ENCODE data around the gene SLC22A23. TPM values are rescaled to one million over a fixed set of nuclear protein-coding genes. Genes with fewer than 3 reads are reported as not detected.

SLC22A23 gene
- total and polyA plus RNA-seq, 8 donors = 4.9 to 27.9 (median 14.2) TPM

DNA sequence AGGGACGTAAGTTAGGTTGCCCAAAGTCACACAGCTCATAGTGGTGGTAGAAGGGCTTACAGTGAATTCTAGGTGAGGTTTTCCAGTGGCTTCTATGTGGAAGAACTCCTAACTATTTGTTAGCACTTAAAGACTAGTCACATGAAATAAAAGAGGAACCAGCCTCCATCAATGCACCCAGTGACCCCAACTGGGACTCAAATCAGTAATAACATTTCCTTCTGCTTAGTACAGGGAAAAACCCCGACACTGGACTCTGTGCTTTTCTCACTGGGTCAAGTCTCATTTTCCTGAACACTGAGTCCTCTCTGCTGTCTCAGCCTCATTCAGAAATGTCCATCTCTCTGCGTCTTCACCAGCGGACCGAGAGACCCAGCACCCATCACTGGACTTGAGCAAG, 89.2 kb downstream of the SLC22A23 start:
- Histone ChIP-seq H3K36me3 (no peaks in the 10 kb centered on the region), H3K27me3 (no peaks in the 10 kb centered on the region), H3K4me3 (no peak overlapping the region), H3K27ac (no peak overlapping the region), H3K9me3 (no peaks in the 10 kb centered on the region), H3K4me1 (peaks cover 22 to 40% (median 23%) of the 10 kb centered on the region in 3 donors)
- WGBS, 2 donors = 54 to 56% methylated on average over 5 of the region's 5 CpGs
- FAIRE-seq = no peak
- no peak for ATAC-seq
- intact Hi-C loops (cut with DNase I) = no loop called here
- no peak for DNase-seq
- TF ChIP-seq CTCF (IDR thresholded peaks at IDR 0.05) = no peak

DNA sequence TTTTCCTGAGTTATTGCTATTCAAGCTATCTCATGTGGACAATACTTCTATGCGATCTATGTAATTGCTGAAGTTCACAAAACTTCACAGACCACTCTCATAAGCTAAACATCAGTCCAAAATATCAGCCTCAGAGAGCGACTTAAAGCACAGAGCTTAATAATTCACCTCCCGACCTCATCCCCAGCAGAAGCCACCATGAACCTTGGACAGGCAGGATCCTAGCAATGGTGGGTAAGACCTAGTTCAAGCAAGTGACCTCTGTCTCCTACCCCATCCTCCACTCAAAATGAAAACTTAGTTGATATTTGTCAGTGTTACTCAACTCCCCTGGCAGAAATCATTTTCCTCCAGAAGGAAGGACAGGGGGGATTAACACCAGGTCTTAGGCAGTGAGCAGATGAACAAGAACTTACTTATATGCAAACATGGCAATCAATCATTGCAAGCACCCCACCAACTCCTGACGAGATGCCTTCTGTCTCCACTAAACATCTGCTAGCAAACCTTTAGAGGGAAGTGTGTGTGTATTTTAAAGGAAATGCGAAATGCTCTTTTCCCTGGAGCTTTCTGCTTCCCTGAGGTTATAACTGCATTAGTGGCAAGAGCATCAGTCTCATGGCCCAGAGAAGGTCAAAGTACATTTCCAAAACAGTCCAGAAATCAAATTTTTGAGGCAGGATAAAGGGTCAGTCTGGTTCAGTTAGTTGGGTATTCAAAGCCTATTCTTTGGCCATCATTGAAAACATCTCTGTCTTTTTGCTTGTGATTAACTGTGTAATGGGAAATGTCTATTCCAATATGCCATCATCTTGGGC, 90.0 kb downstream of the SLC22A23 start:
- FAIRE-seq (no peak), ATAC-seq (no peak), DNase-seq (no peak)
- Histone ChIP-seq H3K36me3 (no peaks in the 10 kb centered on the region), H3K27ac (no peak overlapping the region), H3K4me3 (no peak overlapping the region), H3K27me3 (no peaks in the 10 kb centered on the region), H3K9me3 (no peaks in the 10 kb centered on the region), H3K4me1 (peaks cover 22 to 34% (median 23%) of the 10 kb centered on the region in 3 donors)
- TF ChIP-seq CTCF (IDR thresholded peaks at IDR 0.05) = no peak
- intact Hi-C loops (cut with DNase I) = no loop called here
- WGBS, 2 donors = 87 to 92% methylated on average over 5 of the region's 5 CpGs

- no peak overlapping the region for H3K4me3 ChIP-seq
- peaks cover 12 to 18% (median 13%) of the 10 kb centered on the region in 3 donors for H3K4me1 ChIP-seq
- TF ChIP-seq CTCF (IDR thresholded peaks at IDR 0.05) = no peak
- WGBS, 2 donors = 70 to 76% methylated on average over 7 of the region's 7 CpGs
- DNase-seq (peak in 1 of 6 donors; percentile 48), ATAC-seq (peak; percentile 5 to 18 (median 12)), FAIRE-seq (no peak)
- no peaks in the 10 kb centered on the region for H3K27me3 ChIP-seq
- intact Hi-C loops (cut with DNase I) = loop anchor here in 1 of 3 donors (5.0 kb wide), 1 partner anchor 38 kb away; no protein-coding TSS in a partner anchor
- H3K36me3 ChIP-seq = no peaks in the 10 kb centered on the region
- H3K9me3 ChIP-seq = no peaks in the 10 kb centered on the region
- peak overlapping the region in 1 of 4 donors; percentile 78 for H3K27ac ChIP-seq
Observed at GRCh38 chr6:3364391-3364790, 92.5 kb downstream of the SLC22A23 start.

- H3K27ac ChIP-seq = peak overlapping the region; percentile 45 to 88 (median 72)
- no peak for TF ChIP-seq CTCF (IDR thresholded peaks at IDR 0.05)
- intact Hi-C loops (cut with DNase I) = loop anchor here in 1 of 3 donors (5.0 kb wide), 1 partner anchor 39 kb away; no protein-coding TSS in a partner anchor
Observed at GRCh38 chr6:3363296-3364025, 93.4 kb downstream of the SLC22A23 start.

More at GRCh38 chr6:3363296-3364025, 93.4 kb downstream of the SLC22A23 start:
- H3K36me3 ChIP-seq = no peaks in the 10 kb centered on the region
- no peaks in the 10 kb centered on the region for H3K27me3 ChIP-seq
- DNase-seq = peak; percentile 86 to 96 (median 94)
- peak; percentile 96 to 98 (median 96) for ATAC-seq
- H3K4me1 ChIP-seq = peaks cover 12 to 18% (median 13%) of the 10 kb centered on the region in 3 donors
- H3K4me3 ChIP-seq = no peak overlapping the region
- WGBS, 2 donors = 23 to 29% methylated on average over 10 of the region's 10 CpGs
- no peaks in the 10 kb centered on the region for H3K9me3 ChIP-seq
- FAIRE-seq = no peak
